ENCODE data around the gene CRKL.

The CRKL gene

GRCh38 chr22:20989323-20990138 is 72.3 kb downstream of the CRKL start:
- no peak overlapping the region for H3K4me3 ChIP-seq (ENCODE audit: low read depth, low read length)
- DNase-seq (ENCODE audit: low read depth) = no peak
- TF ChIP-seq, protein P1, sequence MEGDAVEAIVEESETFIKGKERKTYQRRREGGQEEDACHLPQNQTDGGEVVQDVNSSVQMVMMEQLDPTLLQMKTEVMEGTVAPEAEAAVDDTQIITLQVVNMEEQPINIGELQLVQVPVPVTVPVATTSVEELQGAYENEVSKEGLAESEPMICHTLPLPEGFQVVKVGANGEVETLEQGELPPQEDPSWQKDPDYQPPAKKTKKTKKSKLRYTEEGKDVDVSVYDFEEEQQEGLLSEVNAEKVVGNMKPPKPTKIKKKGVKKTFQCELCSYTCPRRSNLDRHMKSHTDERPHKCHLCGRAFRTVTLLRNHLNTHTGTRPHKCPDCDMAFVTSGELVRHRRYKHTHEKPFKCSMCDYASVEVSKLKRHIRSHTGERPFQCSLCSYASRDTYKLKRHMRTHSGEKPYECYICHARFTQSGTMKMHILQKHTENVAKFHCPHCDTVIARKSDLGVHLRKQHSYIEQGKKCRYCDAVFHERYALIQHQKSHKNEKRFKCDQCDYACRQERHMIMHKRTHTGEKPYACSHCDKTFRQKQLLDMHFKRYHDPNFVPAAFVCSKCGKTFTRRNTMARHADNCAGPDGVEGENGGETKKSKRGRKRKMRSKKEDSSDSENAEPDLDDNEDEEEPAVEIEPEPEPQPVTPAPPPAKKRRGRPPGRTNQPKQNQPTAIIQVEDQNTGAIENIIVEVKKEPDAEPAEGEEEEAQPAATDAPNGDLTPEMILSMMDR (IDR thresholded peaks at IDR 0.05; ENCODE audit: insufficient read depth, low read depth, low read length, missing control alignments) = no peak

GRCh38 chr22:20990184-20991180 is 73.3 kb downstream of the CRKL start:
- DNase-seq (ENCODE audit: low read depth) = no peak
- TF ChIP-seq, protein P1 (IDR thresholded peaks at IDR 0.05; ENCODE audit: insufficient read depth, low read depth, low read length, missing control alignments) = no peak
- H3K4me3 ChIP-seq (ENCODE audit: low read depth, low read length) = no peak overlapping the region

DNA sequence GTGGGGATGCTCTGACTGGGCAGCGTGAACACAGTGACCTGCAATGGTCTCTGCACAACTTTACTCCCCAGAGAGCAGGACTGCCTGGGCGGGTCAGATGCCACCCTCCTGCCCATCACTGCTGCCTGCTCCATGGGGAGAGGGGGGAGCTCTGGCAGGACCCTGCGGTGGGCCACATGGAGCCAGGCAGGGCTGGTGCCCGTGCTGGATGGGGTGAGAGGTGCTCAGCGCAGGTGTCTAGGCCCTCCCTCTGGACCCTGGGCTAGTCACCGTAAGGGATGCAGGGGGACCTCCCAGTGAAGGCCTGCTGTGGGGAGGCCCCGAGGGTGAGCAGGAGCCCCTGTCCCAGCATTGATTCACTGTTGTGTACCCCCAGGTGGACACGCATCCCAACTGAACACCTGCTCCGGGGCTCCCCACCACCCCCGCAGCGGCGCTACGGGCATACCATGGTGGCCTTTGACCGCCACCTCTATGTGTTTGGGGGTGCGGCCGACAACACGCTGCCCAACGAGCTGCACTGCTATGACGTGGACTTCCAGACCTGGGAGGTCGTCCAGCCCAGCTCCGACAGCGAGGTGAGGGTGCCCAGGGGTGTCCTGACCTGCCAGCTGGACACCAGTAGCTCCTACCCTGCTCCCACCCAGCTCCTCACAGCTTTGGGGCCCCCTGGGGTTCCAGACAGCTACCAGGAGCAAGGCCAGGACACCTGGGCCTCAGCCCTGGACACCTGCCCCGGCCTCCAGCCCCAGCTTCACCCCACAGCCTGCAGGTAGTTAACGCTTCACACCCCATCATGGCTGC is 74.2 kb downstream of the CRKL start:
- DNase-seq (ENCODE audit: low read depth) = no peak
- TF ChIP-seq, protein P1 (IDR thresholded peaks at IDR 0.05; ENCODE audit: insufficient read depth, low read depth, low read length, missing control alignments) = no peak
- no peak overlapping the region for H3K4me3 ChIP-seq (ENCODE audit: low read depth, low read length)

DNA sequence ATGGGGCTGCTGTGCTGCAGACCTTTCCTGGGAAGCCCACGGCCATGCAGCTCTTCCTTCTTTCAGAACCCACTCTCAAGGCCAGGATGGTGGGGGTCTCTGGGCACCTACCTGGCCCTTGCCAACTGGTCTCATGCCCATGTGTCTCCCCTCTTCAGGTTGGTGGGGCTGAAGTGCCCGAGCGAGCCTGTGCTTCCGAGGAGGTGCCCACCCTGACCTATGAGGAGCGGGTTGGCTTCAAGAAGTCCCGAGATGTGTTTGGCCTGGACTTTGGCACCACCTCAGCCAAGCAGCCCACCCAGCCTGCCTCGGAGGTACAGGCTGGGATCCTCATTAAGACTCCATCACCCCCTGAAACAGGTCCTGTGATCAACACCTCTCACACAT is 74.8 kb downstream of the CRKL start:
- TF ChIP-seq, protein P1 (IDR thresholded peaks at IDR 0.05; ENCODE audit: insufficient read depth, low read depth, low read length, missing control alignments) = no peak
- DNase-seq (ENCODE audit: low read depth) = no peak
- no peak overlapping the region for H3K4me3 ChIP-seq (ENCODE audit: low read depth, low read length)

DNA sequence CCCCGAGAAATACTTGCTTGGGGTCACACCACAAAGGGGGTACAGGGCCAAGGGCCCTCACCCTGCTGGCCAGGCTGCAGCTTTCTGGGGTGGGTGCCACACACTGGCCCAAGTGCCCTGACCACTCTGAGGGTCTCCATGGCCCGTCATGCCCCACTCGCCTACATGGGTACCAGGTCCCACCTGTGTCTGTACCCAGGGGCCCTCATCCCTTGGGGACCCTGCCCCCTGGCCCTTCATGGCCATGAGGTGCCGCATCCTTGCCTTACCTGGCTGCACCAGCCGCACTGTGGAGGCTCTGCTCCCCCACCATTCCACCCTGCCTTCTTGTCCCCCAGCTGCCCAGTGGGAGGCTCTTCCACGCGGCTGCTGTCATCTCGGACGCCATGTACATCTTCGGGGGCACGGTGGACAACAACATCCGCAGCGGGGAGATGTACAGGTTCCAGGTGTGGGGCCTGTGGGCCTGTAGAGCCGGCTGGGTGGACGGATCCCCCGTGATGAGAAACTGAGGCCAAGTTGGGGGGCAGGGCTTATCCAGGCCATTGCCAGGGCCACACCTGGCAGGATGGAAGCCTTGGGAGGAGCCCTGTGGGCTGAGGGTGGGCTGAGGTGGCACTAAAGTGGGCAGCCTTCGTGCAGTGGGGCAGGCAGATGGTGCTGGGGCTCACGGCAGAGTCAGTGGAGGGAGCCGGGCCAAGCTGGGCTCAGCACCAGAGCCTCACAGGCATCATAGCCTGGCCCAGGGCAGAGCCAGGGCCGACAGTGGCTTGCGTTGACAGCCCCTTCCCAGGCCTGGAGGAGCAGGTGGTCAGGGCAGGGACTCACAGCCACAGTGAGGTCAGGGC is 75.5 kb downstream of the CRKL start:
- no peak for DNase-seq (ENCODE audit: low read depth)
- no peak overlapping the region for H3K4me3 ChIP-seq (ENCODE audit: low read depth, low read length)
- TF ChIP-seq, protein P1 (IDR thresholded peaks at IDR 0.05; ENCODE audit: insufficient read depth, low read depth, low read length, missing control alignments) = no peak
